ENCODE data around the gene TOM1L1. TPM values are rescaled to one million over a fixed set of nuclear protein-coding genes. Genes with fewer than 3 reads are reported as not detected.

TOM1L1 gene
- total RNA-seq, 1 donor = 24.2 TPM

GRCh38 chr17:54898576-54898975 lies 2.1 kb upstream of the TOM1L1 start:
- DNase-seq (ENCODE audit: low read depth) = no peak
- TF ChIP-seq CTCF (IDR thresholded peaks at IDR 0.05; ENCODE audit: insufficient read depth, low read depth, low read length) = no peak
- no peak overlapping the region for H3K4me3 ChIP-seq (ENCODE audit: low read depth, low read length)

GRCh38 chr17:54899201-54899600 lies 1.5 kb upstream of the TOM1L1 start:
- DNase-seq (ENCODE audit: low read depth) = no peak
- H3K4me3 ChIP-seq (ENCODE audit: low read depth, low read length) = no peak overlapping the region
- TF ChIP-seq CTCF (IDR thresholded peaks at IDR 0.05; ENCODE audit: insufficient read depth, low read depth, low read length) = no peak

- no peak for DNase-seq (ENCODE audit: low read depth)
- peak overlapping the region; percentile 87 for H3K4me3 ChIP-seq (ENCODE audit: low read depth, low read length)
- TF ChIP-seq CTCF (IDR thresholded peaks at IDR 0.05; ENCODE audit: insufficient read depth, low read depth, low read length) = no peak
Measured at GRCh38 chr17:54899721-54900456, 763 bp upstream of the TOM1L1 start.

GRCh38 chr17:54901230-54901822 lies 674 bp downstream of the TOM1L1 start:
- no peak for TF ChIP-seq CTCF (IDR thresholded peaks at IDR 0.05; ENCODE audit: insufficient read depth, low read depth, low read length)
- H3K4me3 ChIP-seq (ENCODE audit: low read depth, low read length) = peak overlapping the region; percentile 87
- DNase-seq (ENCODE audit: low read depth) = peak; percentile 66

GRCh38 chr17:54902017-54902416 lies 1.4 kb downstream of the TOM1L1 start:
- no peak overlapping the region for H3K4me3 ChIP-seq (ENCODE audit: low read depth, low read length)
- DNase-seq (ENCODE audit: low read depth) = no peak
- no peak for TF ChIP-seq CTCF (IDR thresholded peaks at IDR 0.05; ENCODE audit: insufficient read depth, low read depth, low read length)

- no peak for TF ChIP-seq CTCF (IDR thresholded peaks at IDR 0.05; ENCODE audit: insufficient read depth, low read depth, low read length)
- H3K4me3 ChIP-seq (ENCODE audit: low read depth, low read length) = no peak overlapping the region
- no peak for DNase-seq (ENCODE audit: low read depth)
Measured at GRCh38 chr17:54902611-54903010, 2.0 kb downstream of the TOM1L1 start.
